Fibroblast of lung (primary cell): ENCODE results near the gene ANKRD45. TPM values are rescaled to one million over a fixed set of nuclear protein-coding genes. Genes with fewer than 3 reads are reported as not detected.

ENCODE experiments used
- DNase-seq, 2 donors: peaks; one replicate each; pipeline versions ENCODE4 v3.0.0 to v3.0.0-alpha.2; 2010; ENCODE audit warnings: low read depth in 2 of 2
- H2AFZ ChIP-seq: 2 replicates; pipeline ENCODE4 v1.5.1; 2012; ENCODE audit warnings: low read length, control low read depth, inconsistent platforms
- H3K27ac ChIP-seq: 2 replicates; pipeline ENCODE4 v1.5.1; 2011; ENCODE audit warnings: low read length, control low read depth; ENCODE audit not compliant: insufficient read depth
- H3K27me3 ChIP-seq: 2 replicates; pipeline ENCODE4 v1.5.1; 2011; ENCODE audit warnings: mild to moderate bottlenecking, low read length; ENCODE audit not compliant: control insufficient read depth, insufficient read depth
- H3K36me3 ChIP-seq: 2 replicates; pipeline ENCODE4 v1.5.1; 2011; ENCODE audit warnings: low read length; ENCODE audit not compliant: control insufficient read depth, insufficient read depth
- H3K4me1 ChIP-seq: 2 replicates; pipeline ENCODE4 v1.5.1; 2011; ENCODE audit warnings: low read length; ENCODE audit not compliant: control insufficient read depth, insufficient read depth; ENCODE audit errors: extremely low read depth
- H3K4me2 ChIP-seq: 2 replicates; pipeline ENCODE4 v1.5.1; 2011; ENCODE audit warnings: low read length, control low read depth; ENCODE audit not compliant: insufficient read depth; ENCODE audit errors: extremely low read depth
- H3K4me3 ChIP-seq, 4 experiments: fragments of 200-600 bp in 1 of 4; sonication (generic) in 1 of 4; replicated peaks in 1 of 4; 2 replicates each; pipeline ENCODE4 v1.5.1; 2011 to 2016; ENCODE audit warnings: low read length in 4 of 4, low read depth in 3 of 4, mild to moderate bottlenecking in 3 of 4, control low read depth in 2 of 4, inconsistent platforms in 1 of 4, mixed read lengths in 1 of 4; ENCODE audit not compliant: insufficient read depth in 1 of 4; ENCODE audit errors: control extremely low read depth in 1 of 4
- H3K79me2 ChIP-seq: 2 replicates; pipeline ENCODE4 v1.5.1; 2012; ENCODE audit warnings: mild to moderate bottlenecking, low read length, inconsistent platforms; ENCODE audit not compliant: control insufficient read depth, insufficient read depth
- H3K9ac ChIP-seq: 2 replicates; pipeline ENCODE4 v1.5.1; 2011; ENCODE audit warnings: mild to moderate bottlenecking, low read length, control low read depth; ENCODE audit not compliant: insufficient read depth
- H3K9me3 ChIP-seq: 2 replicates; pipeline ENCODE4 v1.5.1; 2012; ENCODE audit warnings: low read depth, low read length; ENCODE audit not compliant: control insufficient read depth, insufficient read depth
- H4K20me1 ChIP-seq: 2 replicates; pipeline ENCODE4 v1.5.1; 2011; ENCODE audit warnings: low read length; ENCODE audit not compliant: control insufficient read depth, insufficient read depth; ENCODE audit errors: extremely low read depth
- CTCF ChIP-seq, 2 donors: IDR thresholded peaks in 1 of 2; conservative IDR thresholded peaks in 1 of 2; 1 replicate in 1 of 2; 2 replicates in 1 of 2; pipeline ENCODE4 v1.5.1; 2011 to 2012; ENCODE audit warnings: low read length in 2 of 2, control low read depth in 1 of 2, inconsistent platforms in 1 of 2, low read depth in 1 of 2, mild to moderate bottlenecking in 1 of 2
- EZH2 ChIP-seq: IDR thresholded peaks from 2 replicates; pipeline ENCODE4 v1.5.1; 2012; ENCODE audit warnings: low read length, control low read depth, mild to moderate bottlenecking; ENCODE audit errors: missing control alignments
- polyA plus RNA-seq, 2 donors: library from polyadenylated mRNA; depleted of rRNA in 1 of 2; stranded (reverse) in 1 of 2; unstranded in 1 of 2; fragments of >200 nt; gene quantifications; 2 replicates each; pipeline ENCODE4 v1.2.1, GENCODE V29; 2011 to 2012; ENCODE audit warnings: missing spikeins in 1 of 2
- total RNA-seq: library from RNA; depleted of rRNA; stranded (reverse); fragments of >200 nt; gene quantifications from 2 replicates; pipeline ENCODE4 v1.2.1, GENCODE V29; 2014

The ANKRD45 gene
- total and polyA plus RNA-seq, 2 donors (not counting 1 experiment from before 2014, with no cell fraction given), result 0.43 to 1.7 TPM

- Histone ChIP-seq H3K36me3 (no peaks in the 10 kb centered on the region), H3K27me3 (peaks cover 4% of the 10 kb centered on the region), H3K4me2 (peak within 1 kb of the TSS; percentile 74), H3K4me1 (no peaks in the 10 kb centered on the region), H2AFZ (peak within 1 kb of the TSS; percentile 80), H4K20me1 (no peaks in the 10 kb centered on the region), H3K27ac (peak within 1 kb of the TSS; percentile 74), H3K79me2 (peaks cover 25% of the 10 kb centered on the region), H3K4me3 (peak within 1 kb of the TSS; percentile 80 to 99 (median 93)), H3K9me3 (no peaks in the 10 kb centered on the region), H3K9ac (peak within 1 kb of the TSS; percentile 72)
- TF ChIP-seq CTCF (conservative IDR thresholded peaks at IDR 0.05 in 1 of 2, IDR thresholded peaks at IDR 0.05 in 1 of 2; ENCODE audit: low read depth in 1 of 2, low read length in 2 of 2), result peak in 1 of 2 donors; percentile 1
- TF ChIP-seq EZH2, result no peak
- peak; percentile 92 to 94 for DNase-seq
Measured at GRCh38 chr1:173714759-173715537, 45.3 kb upstream of the ANKRD45 start, which contains the start of gene KLHL20. Gene KLHL20 (plus strand): TSS chr1:173714981. CDS start chr1:173716044, 1,063 bp downstream.

GRCh38 chr1:173714441-173714758, 44.7 kb upstream of the ANKRD45 start:
- no peaks in the 10 kb centered on the region for H3K36me3 ChIP-seq
- no peak overlapping the region for H3K9ac ChIP-seq
- H3K9me3 ChIP-seq, result no peaks in the 10 kb centered on the region
- H3K4me2 ChIP-seq, result peak overlapping the region; percentile 51
- peak overlapping the region; percentile 80 for H2AFZ ChIP-seq
- H3K27ac ChIP-seq, result peak overlapping the region; percentile 74
- peak overlapping the region; percentile 80 to 99 (median 93) for H3K4me3 ChIP-seq
- H3K4me1 ChIP-seq, result no peaks in the 10 kb centered on the region
- H3K79me2 ChIP-seq, result peaks cover 25% of the 10 kb centered on the region
- H3K27me3 ChIP-seq, result peaks cover 8% of the 10 kb centered on the region
- no peak for TF ChIP-seq CTCF (conservative IDR thresholded peaks at IDR 0.05 in 1 of 2, IDR thresholded peaks at IDR 0.05 in 1 of 2; ENCODE audit: low read depth in 1 of 2, low read length in 2 of 2)
- no peak for TF ChIP-seq EZH2
- no peak for DNase-seq
- no peaks in the 10 kb centered on the region for H4K20me1 ChIP-seq

- no peaks in the 10 kb centered on the region for H3K79me2 ChIP-seq
- no peak overlapping the region for H3K27ac ChIP-seq
- no peaks in the 10 kb centered on the region for H3K4me1 ChIP-seq
- no peak overlapping the region for H2AFZ ChIP-seq
- no peak for DNase-seq
- H3K4me2 ChIP-seq, result no peak overlapping the region
- no peaks in the 10 kb centered on the region for H4K20me1 ChIP-seq
- H3K4me3 ChIP-seq, result no peak overlapping the region
- no peak overlapping the region for H3K9ac ChIP-seq
- peaks cover 14% of the 10 kb centered on the region for H3K27me3 ChIP-seq
- H3K36me3 ChIP-seq, result no peaks in the 10 kb centered on the region
- no peaks in the 10 kb centered on the region for H3K9me3 ChIP-seq
- TF ChIP-seq EZH2 (no peak), CTCF (conservative IDR thresholded peaks at IDR 0.05 in 1 of 2, IDR thresholded peaks at IDR 0.05 in 1 of 2; ENCODE audit: low read depth in 1 of 2, low read length in 2 of 2) (no peak)
Measured at GRCh38 chr1:173708787-173709186, 39.1 kb upstream of the ANKRD45 start.
